HG03342 (cell line): ENCODE measurements around the gene HRG.
"Not testable (repeated sequence)": the region's sequence is repeated elsewhere in the genome, so short reads cannot be mapped to it uniquely, and the experiment has no call there.

Source experiments
- ATAC-seq: cut with Tn5 transposase; IDR thresholded peaks from one replicate; pipeline ENCODE4 v1.9.1; 2021; ENCODE audit warnings: mild to moderate bottlenecking, moderate library complexity; ENCODE audit not compliant: unreplicated experiment

HRG gene

GRCh38 chr3:186678604-186679003 is 12.8 kb downstream of the HRG start:
- ATAC-seq: no peak

- no peak for ATAC-seq
Observed at GRCh38 chr3:186679151-186679550, 13.3 kb downstream of the HRG start.

DNA sequence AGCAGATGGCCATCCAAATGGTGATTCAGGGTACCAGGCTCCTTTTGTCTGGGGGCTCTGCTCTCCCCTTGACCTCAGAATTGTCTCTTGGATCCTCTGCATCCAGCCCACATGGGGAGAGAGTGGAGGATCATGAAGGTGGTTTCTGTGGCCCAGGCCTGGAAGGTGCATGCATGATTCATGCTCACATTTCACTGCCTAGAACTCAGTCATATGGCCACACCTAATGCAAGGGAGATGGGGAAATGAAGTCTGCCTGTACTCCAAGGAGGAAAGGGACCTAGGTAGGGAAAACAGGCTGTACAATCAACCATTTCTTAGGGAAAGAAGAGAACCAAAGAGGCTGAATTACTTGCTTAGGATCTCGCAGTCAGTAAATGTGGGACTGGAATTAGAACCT is 15.1 kb downstream of the HRG start:
- ATAC-seq: no peak

GRCh38 chr3:186682812-186683211 is 17.0 kb downstream of the HRG start:
- no peak for ATAC-seq

GRCh38 chr3:186683979-186684378 is 18.2 kb downstream of the HRG start:
- no peak for ATAC-seq

- not testable (repeated sequence) for ATAC-seq
Observed at GRCh38 chr3:186686475-186686874, 20.7 kb downstream of the HRG start.

DNA sequence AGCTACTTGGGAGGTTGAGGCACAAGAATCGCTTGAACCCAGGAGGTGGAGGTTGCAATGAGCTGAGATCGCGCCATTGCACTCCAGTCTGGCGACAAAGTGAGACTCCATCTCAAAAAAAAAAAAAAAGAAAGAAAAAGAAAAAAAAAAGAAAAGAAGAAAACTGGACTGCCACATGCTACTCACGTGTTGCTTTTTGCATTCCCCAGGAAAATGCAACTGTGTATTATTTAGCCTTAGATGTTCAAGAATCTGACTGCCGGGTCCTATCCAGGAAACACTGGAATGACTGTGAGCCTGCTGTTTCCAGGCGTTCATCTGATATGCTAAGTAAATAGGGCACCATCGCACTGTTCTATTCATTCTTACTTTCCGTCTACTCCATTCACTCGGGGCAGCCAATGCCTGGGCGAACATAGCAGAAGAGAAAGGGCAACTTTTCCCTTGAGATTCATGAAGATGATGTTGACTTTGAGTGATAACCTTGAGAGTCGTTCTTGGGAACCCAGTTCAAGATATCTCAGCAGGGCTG is 21.4 kb downstream of the HRG start:
- no peak for ATAC-seq

- ATAC-seq: not testable (repeated sequence)
Observed at GRCh38 chr3:186690304-186690703, 24.5 kb downstream of the HRG start.

- ATAC-seq: no peak
Observed at GRCh38 chr3:186691676-186692075, 25.9 kb downstream of the HRG start.

DNA sequence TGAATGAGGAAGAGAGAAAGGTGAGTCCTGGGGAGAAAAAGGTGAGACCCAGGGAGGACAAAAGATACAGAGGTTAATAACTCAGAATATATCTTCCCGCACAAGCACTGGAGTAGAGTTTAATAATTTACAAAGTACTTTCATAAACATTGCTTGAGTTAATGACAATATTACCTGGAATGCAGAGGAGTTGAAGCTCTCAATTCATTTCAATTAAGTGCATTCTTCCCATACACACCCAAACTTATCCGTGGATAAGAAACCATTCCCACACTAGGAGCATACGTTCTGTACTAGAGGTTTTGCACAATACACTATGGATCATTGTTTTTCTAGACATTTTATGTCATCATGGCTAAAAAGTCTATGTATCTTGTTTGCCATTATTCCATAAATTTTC is 28.0 kb downstream of the HRG start:
- ATAC-seq: no peak

DNA sequence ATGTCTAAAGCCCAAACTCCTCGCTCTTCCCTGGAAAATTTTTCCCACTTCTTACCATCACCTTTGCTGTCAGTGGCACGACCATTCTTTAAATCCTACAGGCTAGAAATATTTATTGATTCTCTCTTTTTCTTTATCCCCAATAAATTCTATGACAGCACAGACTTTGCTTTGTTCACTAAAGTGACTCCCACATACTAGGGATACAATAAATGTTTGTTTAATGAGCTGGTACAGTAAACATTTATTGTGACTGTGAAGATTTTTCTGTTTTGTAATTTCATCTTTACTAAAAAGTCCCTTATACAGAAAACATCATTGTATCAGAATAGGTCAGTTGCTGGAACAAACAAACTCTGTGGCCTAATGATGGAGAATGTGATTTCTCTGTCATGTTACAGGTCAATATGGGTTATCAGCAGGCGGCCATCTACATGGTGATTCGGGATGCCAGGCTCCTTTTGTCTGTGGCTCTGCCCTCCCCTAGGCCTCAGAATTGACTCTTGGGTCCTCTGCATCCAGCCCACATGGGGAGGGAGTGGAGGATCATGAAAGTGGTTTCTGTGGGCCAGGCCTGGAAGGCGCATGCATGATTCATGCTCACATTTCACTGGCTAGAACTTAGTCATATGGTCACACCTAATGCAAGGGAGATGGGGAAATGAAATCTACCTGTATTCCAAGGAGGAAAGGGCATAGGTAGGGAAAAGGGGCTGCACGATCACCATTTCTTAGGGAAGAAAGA is 28.6 kb downstream of the HRG start:
- ATAC-seq: no peak

DNA sequence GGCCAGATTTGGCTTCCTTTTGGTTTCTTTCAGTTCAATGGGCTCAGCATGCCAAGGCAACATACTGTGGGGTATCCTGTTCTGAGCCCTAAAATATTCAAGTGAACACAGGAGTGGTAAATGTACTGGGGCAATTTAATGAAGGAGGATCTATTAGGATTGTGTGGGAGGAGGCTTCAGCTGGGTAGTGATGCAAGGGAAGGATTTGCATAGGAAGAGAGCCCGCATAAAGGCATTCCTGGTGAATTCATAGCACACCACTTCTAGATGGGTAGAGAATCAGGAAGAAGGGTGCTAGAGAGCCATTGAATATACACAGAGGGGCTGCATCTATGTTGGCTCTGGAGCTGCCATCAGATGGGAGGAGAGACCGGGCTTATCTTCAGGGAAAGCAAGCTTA is 30.7 kb downstream of the HRG start:
- ATAC-seq: no peak

DNA sequence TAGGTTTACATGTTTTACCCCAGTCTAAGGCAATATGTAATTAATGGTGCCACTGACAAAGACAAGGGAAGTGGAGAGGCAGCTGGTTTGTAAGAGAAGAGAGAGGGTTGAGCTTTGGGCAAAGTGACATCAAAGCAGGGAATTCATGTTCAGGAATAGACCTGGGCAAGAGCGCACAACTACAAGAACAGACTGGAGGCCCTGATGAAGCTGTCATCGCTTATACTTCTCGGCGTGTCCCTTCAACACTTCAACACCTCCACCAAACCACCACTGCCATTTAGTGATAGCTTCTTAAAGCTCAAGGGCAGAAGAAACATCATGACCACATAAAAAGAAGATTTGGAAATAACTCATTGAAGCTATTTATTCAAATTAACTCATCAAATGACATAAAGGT is 31.7 kb downstream of the HRG start:
- ATAC-seq: no peak

DNA sequence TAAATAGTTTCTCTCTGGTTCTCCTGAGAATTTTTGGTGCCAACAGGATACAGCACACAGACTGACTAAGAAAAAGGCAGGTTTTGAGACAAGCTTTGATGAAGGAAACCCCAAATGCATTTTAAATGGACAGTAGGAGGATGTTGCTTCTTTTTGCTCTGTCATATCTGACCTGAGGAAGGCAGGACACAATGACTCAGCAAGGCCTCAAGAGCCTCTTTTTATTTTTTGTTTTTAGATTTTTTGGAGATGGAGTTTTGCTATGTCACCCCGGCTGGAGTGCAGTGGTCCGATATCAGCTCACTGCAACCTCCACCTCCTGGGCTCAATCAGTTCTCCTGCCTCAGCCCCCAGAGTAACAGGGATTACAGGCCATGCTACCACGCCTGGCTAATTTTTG is 34.5 kb downstream of the HRG start:
- ATAC-seq: no peak

GRCh38 chr3:186702451-186702850 is 36.6 kb downstream of the HRG start:
- ATAC-seq: not testable (repeated sequence)

DNA sequence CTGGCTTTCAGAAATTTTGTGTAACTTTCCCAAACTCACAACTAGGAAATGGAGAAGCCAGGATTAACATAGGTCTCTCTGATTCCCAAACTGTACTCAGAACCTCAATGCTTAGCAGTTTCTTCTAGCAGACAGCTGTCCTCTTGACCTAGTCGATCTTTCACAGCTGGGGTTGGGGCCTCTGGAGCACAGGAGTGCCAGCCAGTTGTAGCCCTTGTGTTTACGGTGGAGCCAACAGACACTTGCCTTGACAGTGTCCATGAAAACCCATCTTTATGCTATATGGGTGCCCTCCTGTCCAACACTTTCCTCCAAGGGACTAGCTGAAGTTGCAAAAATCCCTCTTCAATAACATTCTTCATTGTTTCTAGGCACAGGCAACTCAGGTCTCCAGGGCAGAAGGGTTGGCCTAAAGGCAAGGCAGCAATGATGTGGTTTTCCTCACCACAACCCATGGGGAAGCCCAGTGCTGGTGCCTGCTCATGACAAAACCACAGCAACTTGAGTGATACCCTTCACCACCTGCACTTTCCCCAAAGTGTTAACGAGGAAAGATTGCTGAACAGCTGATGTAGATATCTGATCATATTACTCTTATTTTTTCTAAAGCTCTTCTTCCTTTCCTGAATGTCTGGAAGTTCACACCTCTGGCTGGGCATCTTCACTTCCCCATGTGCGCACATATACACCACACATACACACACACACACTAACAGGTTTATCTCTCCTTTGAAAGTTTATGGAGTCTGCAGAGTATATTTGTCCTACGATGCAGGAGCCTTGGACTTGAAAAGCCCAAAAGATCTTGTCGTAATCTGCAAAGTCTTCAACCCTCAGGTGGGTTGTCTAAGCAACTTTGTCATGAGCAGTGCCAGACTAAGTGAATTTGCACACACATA is 40.3 kb downstream of the HRG start:
- no peak for ATAC-seq

DNA sequence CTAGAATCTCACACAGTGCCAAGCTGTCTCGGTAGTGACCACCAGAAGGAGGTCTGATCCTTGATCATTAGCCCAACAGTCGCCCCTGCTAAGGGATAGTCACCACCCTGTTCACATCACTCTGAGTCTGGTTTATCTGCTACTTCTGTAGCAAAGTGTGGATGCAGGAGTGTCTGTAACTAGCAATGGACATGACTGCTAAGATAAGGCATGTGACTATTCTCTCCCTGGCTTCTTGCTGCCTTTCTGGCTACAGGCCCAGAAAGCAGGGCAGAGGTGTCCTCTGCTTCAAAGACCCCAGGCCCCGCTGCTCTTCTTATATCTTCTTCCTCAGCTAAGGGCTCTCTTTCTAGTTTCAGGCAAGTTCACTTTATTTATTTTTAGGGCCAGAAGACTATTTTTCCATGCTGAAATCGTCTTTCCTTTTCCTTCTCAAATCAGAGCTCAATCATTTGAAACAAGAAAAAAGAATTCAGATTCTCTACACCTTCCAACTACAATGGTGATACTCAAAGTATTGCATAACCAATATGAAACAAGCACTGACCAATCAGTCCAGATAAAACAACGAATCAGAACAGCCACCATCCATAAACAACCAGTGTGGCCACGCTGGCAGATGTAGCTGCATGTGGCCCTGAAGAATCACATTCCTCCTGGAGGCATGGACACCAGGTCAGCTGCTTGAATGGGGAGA is 43.3 kb downstream of the HRG start:
- ATAC-seq: no peak

DNA sequence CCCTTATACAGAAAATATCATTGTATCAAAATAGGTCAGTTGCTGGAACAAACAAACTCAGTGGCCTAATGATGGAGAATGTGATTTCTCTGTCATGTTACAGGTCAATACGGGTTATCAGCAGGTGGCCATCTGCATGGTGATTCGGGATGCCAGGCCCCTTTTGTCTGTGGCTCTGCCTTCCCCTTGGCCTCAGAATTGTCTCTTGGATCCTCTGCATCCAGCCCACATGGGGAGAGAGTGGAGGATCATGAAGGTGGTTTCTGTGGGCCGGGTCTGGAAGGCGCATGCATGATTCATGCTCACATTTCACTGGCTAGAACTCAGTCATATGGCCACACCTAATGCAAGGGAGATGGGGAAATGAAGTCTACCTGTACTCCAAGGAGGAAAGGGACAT is 44.9 kb downstream of the HRG start:
- not testable (repeated sequence) for ATAC-seq

- no peak for ATAC-seq
Observed at GRCh38 chr3:186713499-186713898, 47.7 kb downstream of the HRG start.

DNA sequence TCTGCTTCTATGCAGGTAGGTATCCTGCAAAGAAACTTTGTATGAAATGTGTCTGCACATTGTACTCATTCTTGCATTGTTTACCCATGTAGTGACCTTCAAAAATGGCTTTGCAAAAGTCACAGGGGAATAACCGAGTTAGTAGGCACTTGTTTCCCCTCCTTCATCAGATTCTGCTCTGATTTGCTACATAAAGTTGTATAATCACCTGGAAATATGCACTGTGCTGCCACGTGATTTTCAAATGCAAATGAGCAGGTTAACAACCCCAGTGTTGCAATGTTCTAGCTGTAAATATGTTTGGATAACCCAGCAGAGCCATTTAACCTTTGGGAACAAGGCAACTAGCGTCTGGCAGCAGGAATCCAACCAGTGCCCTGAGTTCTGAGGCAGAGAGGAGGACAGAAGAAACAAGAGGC is 51.2 kb downstream of the HRG start, which contains the start of gene KNG1:
Gene KNG1, plus strand, starts transcription at position 321 of the 419 bp plus-strand sequence. CDS start 184 bp downstream, outside the sequence.
- ATAC-seq: no peak
